Loucy (cell line): ENCODE results near the gene YEATS4.

Experiments used
- H2AFZ ChIP-seq: fragments of 200-600 bp; sonication (generic); 2 replicates; pipeline ENCODE4 v1.6.0; 2016; ENCODE audit warnings: antibody characterized with exemption, mild to moderate bottlenecking, low read length, moderate library complexity
- H3F3A ChIP-seq: fragments of 200-600 bp; 2 replicates; pipeline ENCODE4 v1.6.0; 2016; ENCODE audit warnings: antibody characterized with exemption, low read depth, mild to moderate bottlenecking
- H3K27me3 ChIP-seq: fragments of 200-600 bp; sonication (generic); 2 replicates; pipeline ENCODE4 v1.6.1; 2014; ENCODE audit warnings: low read length, mild to moderate bottlenecking; ENCODE audit not compliant: insufficient read depth, poor library complexity, severe bottlenecking
- H3K36me3 ChIP-seq: fragments of 200-600 bp; sonication (generic); 2 replicates; pipeline ENCODE4 v1.6.1; 2016; ENCODE audit warnings: low read length; ENCODE audit not compliant: insufficient read depth
- H3K4me1 ChIP-seq: fragments of 200-600 bp; sonication (generic); 2 replicates; pipeline ENCODE4 v1.5.1; 2014; ENCODE audit warnings: low read length, mild to moderate bottlenecking; ENCODE audit not compliant: insufficient read depth, poor library complexity, severe bottlenecking
- H3K4me2 ChIP-seq: fragments of 200-600 bp; sonication (generic); 2 replicates; pipeline ENCODE4 v1.6.0; 2014; ENCODE audit warnings: antibody characterized with exemption, low read length, low read depth, mild to moderate bottlenecking; ENCODE audit not compliant: poor library complexity, severe bottlenecking
- H3K4me3 ChIP-seq: fragments of 200-600 bp; sonication (generic); 2 replicates; pipeline ENCODE4 v1.5.1; 2014; ENCODE audit warnings: low read length, mild to moderate bottlenecking, mixed read lengths; ENCODE audit not compliant: poor library complexity, severe bottlenecking
- H3K79me2 ChIP-seq: fragments of 200-600 bp; sonication (generic); 2 replicates; pipeline ENCODE4 v1.6.1; 2014; ENCODE audit warnings: low read length; ENCODE audit not compliant: insufficient read depth
- H3K9ac ChIP-seq: fragments of 200-600 bp; sonication (generic); 2 replicates; pipeline ENCODE4 v1.6.0; 2014; ENCODE audit warnings: mild to moderate bottlenecking, low read depth, low read length, moderate library complexity; ENCODE audit not compliant: poor library complexity, severe bottlenecking
- H3K9me2 ChIP-seq: fragments of 200-600 bp; sonication (generic); replicated peaks from 2 replicates; pipeline ENCODE4 v1.6.1; 2016; ENCODE audit warnings: low read depth, low read length, mixed read lengths
- H3K9me3 ChIP-seq: fragments of 200-600 bp; sonication (generic); 2 replicates; pipeline ENCODE4 v1.6.1; 2014; ENCODE audit warnings: mild to moderate bottlenecking, antibody characterized with exemption, low read length, low read depth; ENCODE audit not compliant: insufficient read depth
- H4K20me1 ChIP-seq: fragments of 200-600 bp; sonication (generic); 2 replicates; pipeline ENCODE4 v1.6.0; 2014; ENCODE audit warnings: antibody characterized with exemption, low read length, mild to moderate bottlenecking; ENCODE audit not compliant: insufficient read depth, poor library complexity, severe bottlenecking
- EZH2phosphoT487 ChIP-seq: fragments of 200-600 bp; IDR thresholded peaks from 2 replicates; pipeline ENCODE4 v1.6.1; 2018; ENCODE audit warnings: antibody characterized with exemption, mild to moderate bottlenecking, moderate library complexity, borderline replicate concordance
- TF ChIP-seq, protein P1 (sequence below): fragments of 200-600 bp; sonication (generic); conservative IDR thresholded peaks from 2 replicates; pipeline ENCODE4 v1.5.1; 2014; ENCODE audit warnings: mild to moderate bottlenecking, antibody characterized with exemption, low read length

The YEATS4 gene

DNA sequence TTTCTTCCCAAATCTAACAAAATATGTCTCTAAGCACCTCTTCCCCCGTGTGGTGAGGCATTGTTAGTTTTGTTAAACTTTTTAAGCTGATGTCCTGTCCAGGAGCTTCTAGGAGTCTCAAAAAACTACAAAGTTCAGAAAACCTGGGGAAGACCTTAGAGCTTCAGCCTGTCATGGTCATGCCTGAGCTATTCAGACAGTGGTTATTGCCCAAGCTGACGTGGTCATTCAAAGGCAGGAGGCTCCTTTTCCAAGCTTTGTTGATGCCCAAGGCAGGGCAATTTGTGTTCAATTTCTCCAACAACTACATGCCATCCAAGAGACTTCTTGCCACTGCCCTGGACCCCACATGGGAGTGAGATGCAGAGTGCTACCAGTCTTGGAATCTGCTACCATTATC, 17.1 kb upstream of the YEATS4 start:
- TF ChIP-seq EZH2phosphoT487, result no peak
- TF ChIP-seq, protein P1, sequence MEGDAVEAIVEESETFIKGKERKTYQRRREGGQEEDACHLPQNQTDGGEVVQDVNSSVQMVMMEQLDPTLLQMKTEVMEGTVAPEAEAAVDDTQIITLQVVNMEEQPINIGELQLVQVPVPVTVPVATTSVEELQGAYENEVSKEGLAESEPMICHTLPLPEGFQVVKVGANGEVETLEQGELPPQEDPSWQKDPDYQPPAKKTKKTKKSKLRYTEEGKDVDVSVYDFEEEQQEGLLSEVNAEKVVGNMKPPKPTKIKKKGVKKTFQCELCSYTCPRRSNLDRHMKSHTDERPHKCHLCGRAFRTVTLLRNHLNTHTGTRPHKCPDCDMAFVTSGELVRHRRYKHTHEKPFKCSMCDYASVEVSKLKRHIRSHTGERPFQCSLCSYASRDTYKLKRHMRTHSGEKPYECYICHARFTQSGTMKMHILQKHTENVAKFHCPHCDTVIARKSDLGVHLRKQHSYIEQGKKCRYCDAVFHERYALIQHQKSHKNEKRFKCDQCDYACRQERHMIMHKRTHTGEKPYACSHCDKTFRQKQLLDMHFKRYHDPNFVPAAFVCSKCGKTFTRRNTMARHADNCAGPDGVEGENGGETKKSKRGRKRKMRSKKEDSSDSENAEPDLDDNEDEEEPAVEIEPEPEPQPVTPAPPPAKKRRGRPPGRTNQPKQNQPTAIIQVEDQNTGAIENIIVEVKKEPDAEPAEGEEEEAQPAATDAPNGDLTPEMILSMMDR, result no peak
- Histone ChIP-seq H2AFZ (no peak overlapping the region), H4K20me1 (no peaks in the 10 kb centered on the region), H3K9me3 (no peaks in the 10 kb centered on the region), H3K36me3 (no peaks in the 10 kb centered on the region), H3K9ac (no peak overlapping the region), H3K4me1 (no peaks in the 10 kb centered on the region), H3K9me2 (no peaks in the 10 kb centered on the region), H3K4me3 (no peak overlapping the region), H3F3A (no peaks in the 10 kb centered on the region), H3K79me2 (no peaks in the 10 kb centered on the region), H3K27me3 (no peaks in the 10 kb centered on the region), H3K4me2 (no peak overlapping the region)

DNA sequence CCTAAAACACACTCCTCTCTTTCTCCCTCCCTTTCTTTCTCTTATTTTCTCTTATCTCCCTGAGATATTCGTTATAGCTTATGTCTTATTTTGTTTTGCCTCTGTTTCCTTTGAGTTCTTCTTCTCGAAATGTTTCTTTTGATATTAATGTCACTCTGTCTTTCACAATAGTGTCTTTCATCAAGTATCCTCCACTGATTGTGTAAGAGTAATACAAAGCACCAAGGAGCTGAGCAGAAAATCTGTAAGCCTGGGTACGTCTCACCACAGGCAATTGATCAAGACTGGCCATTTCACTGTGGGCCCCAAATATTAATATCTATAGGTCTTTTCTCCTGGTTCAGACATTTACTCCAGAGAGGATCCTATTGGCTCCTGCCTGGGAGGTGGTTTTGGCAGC, 16.2 kb upstream of the YEATS4 start:
- Histone ChIP-seq H3K79me2 (no peaks in the 10 kb centered on the region), H3K9ac (no peak overlapping the region), H3F3A (no peaks in the 10 kb centered on the region), H3K4me1 (peaks cover 6% of the 10 kb centered on the region), H2AFZ (no peak overlapping the region), H3K27me3 (no peaks in the 10 kb centered on the region), H3K4me2 (no peak overlapping the region), H3K9me3 (no peaks in the 10 kb centered on the region), H3K9me2 (no peaks in the 10 kb centered on the region), H4K20me1 (no peaks in the 10 kb centered on the region), H3K4me3 (no peak overlapping the region), H3K36me3 (no peaks in the 10 kb centered on the region)
- TF ChIP-seq, protein P1, result no peak
- no peak for TF ChIP-seq EZH2phosphoT487

DNA sequence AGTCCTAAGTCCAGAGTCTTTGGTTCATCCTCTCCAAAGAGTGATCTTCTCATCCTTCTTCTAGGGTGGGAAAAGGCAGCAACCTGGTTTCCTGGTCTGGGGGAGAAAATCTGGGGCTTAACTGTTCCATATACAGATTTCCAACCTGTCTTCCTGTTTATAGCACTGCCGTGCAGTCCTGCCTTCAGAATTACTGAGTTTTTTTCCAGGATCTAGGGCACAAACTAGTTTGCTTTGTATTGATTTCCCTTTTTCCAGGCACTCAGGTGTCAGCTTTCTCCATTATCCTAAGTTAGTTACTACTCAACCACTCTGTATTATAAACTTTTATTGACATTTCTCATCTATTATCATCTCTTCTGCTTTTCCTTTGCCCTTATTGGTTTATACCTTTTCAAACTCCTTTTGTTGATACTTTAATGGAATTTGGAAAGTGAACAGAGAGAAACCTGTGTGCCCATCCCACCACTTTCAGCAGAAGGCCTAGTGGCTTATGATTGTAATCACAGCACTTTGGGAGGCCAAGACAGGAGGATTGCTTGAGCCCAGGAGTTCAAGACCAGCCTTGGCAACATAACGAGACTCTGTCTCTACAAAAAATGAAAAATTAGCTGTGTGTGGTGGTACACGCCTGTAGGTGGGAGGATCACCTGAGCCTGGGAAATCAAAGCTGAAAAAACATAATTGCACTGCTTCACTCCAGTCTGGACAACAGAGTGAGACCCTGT, 15.5 kb upstream of the YEATS4 start:
- Histone ChIP-seq H3K9me3 (no peaks in the 10 kb centered on the region), H3K36me3 (no peaks in the 10 kb centered on the region), H3K4me1 (peaks cover 7% of the 10 kb centered on the region), H3K27me3 (no peaks in the 10 kb centered on the region), H3K79me2 (no peaks in the 10 kb centered on the region), H3F3A (no peaks in the 10 kb centered on the region), H3K9me2 (no peaks in the 10 kb centered on the region), H4K20me1 (no peaks in the 10 kb centered on the region), H2AFZ (no peak overlapping the region), H3K4me3 (no peak overlapping the region), H3K9ac (no peak overlapping the region), H3K4me2 (no peak overlapping the region)
- TF ChIP-seq, protein P1, result no peak
- no peak for TF ChIP-seq EZH2phosphoT487
